ENCODE measurements around the gene MINDY4. TPM values are rescaled to one million over a fixed set of nuclear protein-coding genes. Genes with fewer than 3 reads are reported as not detected.

MINDY4 gene
- total RNA-seq, 1 donor from 2014 or later, result 5.3 TPM

DNA sequence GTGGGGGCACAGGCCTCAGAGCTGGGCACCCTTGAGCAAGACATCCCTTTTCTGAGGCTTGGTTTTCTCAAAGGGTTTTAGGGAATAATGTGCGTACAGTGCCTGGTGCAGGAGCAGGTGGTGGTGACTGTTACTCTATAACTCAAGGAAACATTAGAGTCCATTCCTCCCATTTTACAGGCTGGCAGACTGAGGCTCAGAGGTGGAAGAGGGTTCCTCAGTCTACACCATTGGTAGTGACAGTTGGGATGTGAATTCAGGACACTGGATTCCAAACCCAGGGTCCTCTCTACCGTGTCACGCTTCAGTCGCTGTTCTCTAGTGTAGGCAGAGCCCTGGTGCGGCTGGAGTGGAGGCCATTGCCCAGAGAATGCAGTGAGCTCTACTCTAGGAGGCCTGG lies 100.4 kb downstream of the MINDY4 start:
- Histone ChIP-seq H3K4me3 (ENCODE audit: low read depth, low read length) (no peak overlapping the region), H3K36me3 (ENCODE audit: control insufficient read depth, insufficient read depth, low read length) (no peaks in the 10 kb centered on the region), H3K27me3 (ENCODE audit: control insufficient read depth, insufficient read depth, low read length) (no peaks in the 10 kb centered on the region)
- no peak for DNase-seq (ENCODE audit: low read depth)
- TF ChIP-seq, protein P1, sequence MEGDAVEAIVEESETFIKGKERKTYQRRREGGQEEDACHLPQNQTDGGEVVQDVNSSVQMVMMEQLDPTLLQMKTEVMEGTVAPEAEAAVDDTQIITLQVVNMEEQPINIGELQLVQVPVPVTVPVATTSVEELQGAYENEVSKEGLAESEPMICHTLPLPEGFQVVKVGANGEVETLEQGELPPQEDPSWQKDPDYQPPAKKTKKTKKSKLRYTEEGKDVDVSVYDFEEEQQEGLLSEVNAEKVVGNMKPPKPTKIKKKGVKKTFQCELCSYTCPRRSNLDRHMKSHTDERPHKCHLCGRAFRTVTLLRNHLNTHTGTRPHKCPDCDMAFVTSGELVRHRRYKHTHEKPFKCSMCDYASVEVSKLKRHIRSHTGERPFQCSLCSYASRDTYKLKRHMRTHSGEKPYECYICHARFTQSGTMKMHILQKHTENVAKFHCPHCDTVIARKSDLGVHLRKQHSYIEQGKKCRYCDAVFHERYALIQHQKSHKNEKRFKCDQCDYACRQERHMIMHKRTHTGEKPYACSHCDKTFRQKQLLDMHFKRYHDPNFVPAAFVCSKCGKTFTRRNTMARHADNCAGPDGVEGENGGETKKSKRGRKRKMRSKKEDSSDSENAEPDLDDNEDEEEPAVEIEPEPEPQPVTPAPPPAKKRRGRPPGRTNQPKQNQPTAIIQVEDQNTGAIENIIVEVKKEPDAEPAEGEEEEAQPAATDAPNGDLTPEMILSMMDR (IDR thresholded peaks at IDR 0.05; ENCODE audit: insufficient read depth, low read length, poor library complexity, severe bottlenecking), result no peak

DNA sequence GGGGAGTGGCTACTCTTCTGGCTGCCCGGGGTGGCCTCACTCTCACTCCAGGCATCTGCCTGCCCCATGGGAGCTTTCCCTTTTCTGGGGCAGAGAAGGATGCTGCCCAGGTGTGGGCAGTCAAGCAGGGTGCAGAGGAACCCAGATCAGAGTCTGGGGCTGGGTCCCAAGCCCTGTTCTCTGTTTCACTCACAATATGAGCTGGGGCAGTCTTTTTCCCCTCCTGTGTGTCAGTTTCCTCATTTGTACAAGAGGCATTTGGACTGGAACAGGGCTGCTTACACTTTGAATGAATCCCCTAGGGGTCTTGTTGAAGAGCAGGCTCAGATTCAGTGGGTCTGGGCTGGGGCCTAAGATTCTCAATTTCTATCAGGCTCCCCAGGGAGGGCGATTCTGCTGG lies 102.0 kb downstream of the MINDY4 start:
- H3K4me3 ChIP-seq (ENCODE audit: low read depth, low read length), result no peak overlapping the region
- no peaks in the 10 kb centered on the region for H3K27me3 ChIP-seq (ENCODE audit: control insufficient read depth, insufficient read depth, low read length)
- TF ChIP-seq, protein P1 (IDR thresholded peaks at IDR 0.05; ENCODE audit: insufficient read depth, low read length, poor library complexity, severe bottlenecking), result no peak
- H3K36me3 ChIP-seq (ENCODE audit: control insufficient read depth, insufficient read depth, low read length), result no peaks in the 10 kb centered on the region
- no peak for DNase-seq (ENCODE audit: low read depth)

DNA sequence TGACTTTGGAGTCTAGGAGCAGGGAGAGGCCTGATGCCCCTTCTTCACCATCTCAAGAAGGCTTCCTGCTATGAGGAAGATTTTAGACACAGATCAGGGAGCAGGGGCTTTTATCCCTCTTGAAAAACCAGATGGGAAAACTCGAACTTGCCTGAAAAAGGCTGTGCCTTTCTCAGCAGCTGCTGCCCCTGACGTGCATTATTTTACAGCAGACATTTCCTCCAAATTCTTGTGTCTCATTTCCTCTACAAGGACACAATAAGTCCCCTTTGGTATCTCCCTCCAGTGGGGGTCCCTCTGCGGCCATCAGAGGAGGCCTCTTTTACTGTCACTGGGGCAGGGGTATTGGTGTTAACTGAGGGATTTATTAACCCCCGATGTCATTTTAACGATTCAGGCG lies 102.4 kb downstream of the MINDY4 start:
- Histone ChIP-seq H3K27me3 (ENCODE audit: control insufficient read depth, insufficient read depth, low read length) (no peaks in the 10 kb centered on the region), H3K4me3 (ENCODE audit: low read depth, low read length) (no peak overlapping the region), H3K36me3 (ENCODE audit: control insufficient read depth, insufficient read depth, low read length) (no peaks in the 10 kb centered on the region)
- DNase-seq (ENCODE audit: low read depth), result no peak
- TF ChIP-seq, protein P1 (IDR thresholded peaks at IDR 0.05; ENCODE audit: insufficient read depth, low read length, poor library complexity, severe bottlenecking), result no peak

DNA sequence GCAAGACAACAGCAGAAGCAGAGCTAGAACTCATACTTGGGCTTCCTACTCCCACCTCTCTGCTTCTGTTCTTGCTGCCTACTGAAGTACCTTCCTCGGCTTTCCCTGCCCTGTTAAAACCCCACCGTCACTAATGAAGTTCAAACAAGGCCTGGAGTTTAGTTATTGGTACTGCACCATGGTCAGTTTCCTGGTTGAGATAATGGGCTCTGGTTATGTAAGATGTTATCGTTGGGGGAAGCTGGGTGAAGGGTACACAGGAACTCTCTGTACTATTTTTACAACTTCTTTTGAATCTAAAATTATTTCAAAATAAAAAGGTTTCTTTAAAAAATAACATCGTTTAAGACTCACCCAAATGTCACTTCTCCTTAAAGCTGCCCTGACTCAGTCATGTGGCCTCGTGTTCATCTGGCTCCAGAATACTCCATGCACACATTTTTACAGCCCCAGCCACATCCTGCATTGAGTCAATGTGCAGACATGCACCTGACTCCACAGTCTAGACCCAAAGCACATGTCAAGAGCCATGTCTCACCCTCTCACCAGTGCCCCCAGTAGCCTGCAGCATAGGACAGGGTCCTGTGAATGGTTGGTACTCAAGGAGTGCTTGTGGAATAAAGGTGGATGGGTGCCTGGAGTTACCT lies 103.6 kb downstream of the MINDY4 start:
- DNase-seq (ENCODE audit: low read depth), result no peak
- H3K36me3 ChIP-seq (ENCODE audit: control insufficient read depth, insufficient read depth, low read length), result no peaks in the 10 kb centered on the region
- no peaks in the 10 kb centered on the region for H3K27me3 ChIP-seq (ENCODE audit: control insufficient read depth, insufficient read depth, low read length)
- TF ChIP-seq, protein P1 (IDR thresholded peaks at IDR 0.05; ENCODE audit: insufficient read depth, low read length, poor library complexity, severe bottlenecking), result no peak
- H3K4me3 ChIP-seq (ENCODE audit: low read depth, low read length), result no peak overlapping the region

DNA sequence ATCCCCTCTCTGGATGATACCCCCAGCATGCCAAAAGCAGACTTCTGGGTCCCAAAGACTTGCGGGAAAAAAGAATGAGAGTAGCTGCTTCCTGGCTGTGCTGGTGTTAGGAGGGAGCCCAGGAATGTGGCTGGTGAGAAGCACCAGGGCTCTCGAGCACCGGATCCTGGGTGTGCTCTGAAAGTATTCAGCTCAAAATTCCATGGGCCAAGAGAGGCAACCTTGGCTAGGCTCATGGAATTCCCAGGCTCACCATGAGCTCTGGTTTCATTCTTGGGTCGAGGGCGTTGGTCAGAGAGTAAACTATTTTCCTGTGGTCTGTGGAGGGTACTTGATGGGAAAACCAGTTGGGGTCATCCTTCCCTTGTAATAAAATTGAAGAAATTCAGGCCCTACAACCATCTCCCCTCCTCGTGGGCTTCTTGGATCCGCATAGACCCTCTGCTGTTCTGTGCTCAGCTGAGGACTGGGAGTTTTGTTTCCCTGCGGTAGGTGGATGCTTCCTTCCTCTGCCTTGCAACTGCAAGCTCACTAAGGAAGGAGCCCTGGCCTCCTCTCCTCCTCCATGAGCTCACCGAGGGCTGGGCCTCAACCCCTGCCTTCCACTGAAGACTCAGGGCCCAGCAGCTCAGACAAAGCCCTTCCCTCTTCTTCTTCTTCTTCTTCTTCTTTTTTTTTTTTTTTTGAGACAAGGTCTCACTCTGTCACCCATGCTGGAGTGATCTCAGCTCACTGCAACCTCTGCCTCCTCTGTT lies 106.0 kb downstream of the MINDY4 start:
- no peak for DNase-seq (ENCODE audit: low read depth)
- Histone ChIP-seq H3K36me3 (ENCODE audit: control insufficient read depth, insufficient read depth, low read length) (no peaks in the 10 kb centered on the region), H3K27me3 (ENCODE audit: control insufficient read depth, insufficient read depth, low read length) (no peaks in the 10 kb centered on the region), H3K4me3 (ENCODE audit: low read depth, low read length) (no peak overlapping the region)
- TF ChIP-seq, protein P1 (IDR thresholded peaks at IDR 0.05; ENCODE audit: insufficient read depth, low read length, poor library complexity, severe bottlenecking), result no peak
